HG02885 (cell line): ENCODE results near the gene IL1RAP.

Experiments
- ATAC-seq: cut with Tn5 transposase; IDR thresholded peaks from one replicate; pipeline ENCODE4 v1.9.1; 2021; ENCODE audit warnings: mild to moderate bottlenecking; ENCODE audit not compliant: unreplicated experiment, poor library complexity

Gene IL1RAP

DNA sequence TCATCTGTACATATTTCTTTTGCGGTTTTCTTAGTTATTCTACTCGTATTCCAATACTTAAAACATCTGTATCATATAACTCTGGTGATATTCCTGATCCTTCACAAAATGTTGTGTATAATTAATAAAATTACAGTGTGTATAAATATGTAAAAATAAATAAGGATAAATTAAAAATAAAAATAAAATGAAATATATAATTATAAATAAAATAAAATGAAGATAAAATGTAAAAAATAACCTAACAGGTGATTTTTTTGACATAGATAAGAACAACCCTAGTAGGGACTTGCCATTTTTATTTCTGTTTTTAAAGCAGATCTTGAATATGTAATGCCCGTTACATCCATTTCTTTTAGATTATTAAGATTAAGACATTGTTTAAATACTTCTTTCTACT, 25.6 kb downstream of the IL1RAP start:
- no peak for ATAC-seq

DNA sequence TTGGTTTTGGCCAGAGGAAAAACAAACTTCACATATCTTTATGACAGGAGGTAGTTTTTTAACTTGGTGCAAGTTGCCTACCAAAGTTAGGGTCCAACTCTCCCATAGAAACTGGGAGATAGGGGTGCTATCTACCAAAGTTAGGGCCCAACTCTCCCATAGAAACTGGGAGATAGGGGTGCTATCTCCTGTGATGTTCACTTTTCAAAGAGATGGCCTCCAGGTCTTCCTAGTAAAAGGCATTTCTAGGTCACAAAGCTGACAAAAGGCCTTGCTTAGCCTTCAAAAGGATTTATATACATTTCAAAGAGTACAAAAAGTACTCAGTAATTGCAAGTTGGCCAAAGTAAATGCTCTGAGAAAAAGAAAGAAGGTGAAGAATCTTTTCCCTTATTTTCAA, 27.1 kb downstream of the IL1RAP start:
- no peak for ATAC-seq

GRCh38 chr3:190541560-190541959, 27.7 kb downstream of the IL1RAP start:
- no peak for ATAC-seq

DNA sequence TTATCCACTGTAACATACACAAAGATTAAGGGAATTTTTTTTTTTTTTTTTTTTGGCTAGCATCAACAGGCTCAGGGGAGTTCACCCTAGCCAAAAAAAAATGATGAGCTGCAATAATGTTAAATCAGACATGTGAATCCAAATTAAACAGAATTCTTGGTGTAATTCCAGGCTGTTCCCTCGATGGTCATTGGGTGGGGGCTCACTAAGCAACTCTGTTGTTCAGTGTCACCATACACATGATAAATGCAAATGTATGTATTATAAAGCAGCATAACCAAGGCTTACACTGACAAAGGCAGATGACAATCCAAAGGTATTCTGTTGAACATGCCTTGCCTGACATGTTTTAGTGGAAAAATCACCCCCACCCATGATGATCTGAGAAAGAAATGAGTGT, 29.0 kb downstream of the IL1RAP start:
- ATAC-seq: no peak

DNA sequence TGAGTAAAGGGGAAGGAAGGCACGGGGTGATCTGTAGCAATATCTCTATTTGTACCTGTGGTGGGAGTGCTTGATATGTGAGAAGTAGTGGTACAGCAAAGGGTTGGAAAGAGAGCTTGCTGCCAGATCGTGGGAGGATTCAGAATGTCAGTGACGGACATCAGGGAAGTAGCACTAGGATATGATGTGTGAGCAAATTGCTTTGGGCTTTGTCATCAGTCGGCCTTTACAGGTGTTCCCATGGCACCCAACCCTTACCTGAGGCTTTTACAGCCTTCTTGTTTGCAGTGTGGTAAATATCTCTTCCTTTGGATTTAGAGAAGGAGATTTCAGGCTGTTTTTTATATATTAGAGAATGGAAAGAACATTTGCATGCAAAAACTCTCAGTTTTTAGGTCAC, 29.8 kb downstream of the IL1RAP start:
- ATAC-seq: no peak

DNA sequence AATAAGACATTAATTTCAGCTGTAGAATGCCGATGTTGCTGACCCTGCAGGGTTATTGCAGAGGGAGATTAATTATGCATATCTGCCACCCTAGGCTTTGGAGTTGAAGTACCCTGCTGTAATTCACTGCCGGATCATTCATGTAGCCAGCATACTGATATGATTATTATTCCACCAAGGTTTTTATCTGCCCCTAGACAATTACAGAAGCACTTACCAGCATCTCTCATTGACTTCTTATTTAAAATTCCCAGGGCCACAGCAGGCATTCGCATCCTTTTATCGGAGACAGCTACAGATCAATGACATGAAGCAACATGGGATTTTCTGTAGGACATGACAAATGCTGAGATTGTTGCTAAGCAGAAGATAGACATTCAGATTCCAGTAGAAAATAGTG, 31.3 kb downstream of the IL1RAP start:
- ATAC-seq: no peak

DNA sequence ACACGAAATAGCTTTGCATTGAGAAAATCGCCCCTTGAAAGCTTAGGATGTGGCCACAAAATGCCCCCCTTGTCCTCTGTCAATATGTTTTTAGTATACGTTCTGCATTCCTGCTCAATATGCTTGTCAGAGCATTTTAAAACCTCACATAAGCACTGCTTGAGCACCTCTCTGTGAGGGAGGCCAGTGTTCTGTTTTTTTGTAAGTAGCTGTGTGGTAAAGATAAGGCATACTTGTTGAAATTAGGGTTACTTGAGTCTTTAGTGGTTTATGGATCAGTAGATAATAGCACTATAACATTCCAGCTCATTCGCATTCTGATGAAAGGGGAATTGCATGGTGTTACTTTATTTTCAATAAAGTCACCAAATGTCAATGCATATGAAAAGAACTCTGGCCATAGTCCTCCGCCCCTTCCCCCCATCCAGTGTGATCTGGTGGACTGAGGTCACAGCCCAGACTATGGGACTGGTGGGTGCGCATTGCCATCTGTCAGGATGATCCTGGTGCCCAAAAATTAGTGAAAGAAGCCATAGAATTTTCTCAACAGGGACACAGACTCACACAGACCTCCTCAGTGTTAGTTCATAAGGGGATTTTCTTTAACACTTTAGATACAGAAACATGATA, 33.1 kb downstream of the IL1RAP start:
- no peak for ATAC-seq

GRCh38 chr3:190548031-190548656, 34.3 kb downstream of the IL1RAP start:
- ATAC-seq: no peak

DNA sequence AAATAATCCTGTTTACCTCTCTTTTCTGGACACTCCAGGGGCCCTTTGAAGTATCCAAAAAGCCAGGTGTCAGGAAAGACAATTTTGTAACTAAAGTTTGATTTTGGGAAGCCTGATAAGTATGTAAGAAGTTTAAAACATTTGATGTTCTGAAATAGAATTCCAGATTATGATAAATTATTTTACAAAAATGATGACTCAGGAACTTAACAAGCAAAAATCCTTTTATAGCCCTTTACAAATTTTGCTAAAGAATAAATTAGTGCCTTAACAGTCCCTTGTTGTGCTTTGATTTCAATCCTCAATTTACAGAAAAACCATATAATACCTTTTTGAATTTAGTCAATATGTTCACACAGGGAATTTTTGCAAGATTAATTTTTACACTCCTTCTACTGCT, 38.1 kb downstream of the IL1RAP start:
- no peak for ATAC-seq

DNA sequence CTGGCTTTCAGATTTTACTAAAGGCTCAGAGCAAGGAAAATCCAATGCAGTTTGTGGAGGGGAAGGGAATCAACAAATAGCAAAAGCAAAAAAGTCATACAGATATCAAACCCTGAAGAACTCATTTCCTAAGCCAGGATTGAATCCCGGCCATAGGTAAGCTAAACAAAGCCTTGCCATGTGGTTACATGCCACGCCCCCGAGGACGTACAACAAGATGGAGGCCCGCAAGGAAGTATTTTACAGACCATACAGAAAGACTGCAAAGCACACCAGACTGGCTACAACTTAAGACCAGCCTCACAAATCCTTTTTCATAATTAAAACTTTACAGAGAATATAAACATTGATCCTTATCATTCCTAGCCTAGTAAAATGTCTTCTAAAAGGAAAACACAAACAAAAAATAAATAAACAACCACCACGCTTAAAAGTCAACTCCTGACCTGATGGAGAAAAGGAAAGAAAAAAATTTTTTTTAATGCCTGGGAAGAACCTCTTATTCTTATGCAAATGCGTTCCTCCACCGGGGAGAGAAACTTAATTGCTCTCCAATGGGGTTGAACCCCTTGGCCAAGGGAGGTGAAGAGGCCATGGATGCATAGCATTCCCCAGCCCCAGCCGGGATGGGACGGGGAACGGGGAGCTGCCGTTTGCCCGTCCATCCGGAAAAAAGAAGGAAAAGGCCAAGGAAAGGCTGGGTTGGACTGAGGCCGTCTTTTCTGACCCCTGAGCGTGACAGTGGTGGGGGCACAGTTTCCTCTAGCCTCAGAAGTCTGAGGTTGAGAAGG, 39.3 kb downstream of the IL1RAP start:
- ATAC-seq: no peak

DNA sequence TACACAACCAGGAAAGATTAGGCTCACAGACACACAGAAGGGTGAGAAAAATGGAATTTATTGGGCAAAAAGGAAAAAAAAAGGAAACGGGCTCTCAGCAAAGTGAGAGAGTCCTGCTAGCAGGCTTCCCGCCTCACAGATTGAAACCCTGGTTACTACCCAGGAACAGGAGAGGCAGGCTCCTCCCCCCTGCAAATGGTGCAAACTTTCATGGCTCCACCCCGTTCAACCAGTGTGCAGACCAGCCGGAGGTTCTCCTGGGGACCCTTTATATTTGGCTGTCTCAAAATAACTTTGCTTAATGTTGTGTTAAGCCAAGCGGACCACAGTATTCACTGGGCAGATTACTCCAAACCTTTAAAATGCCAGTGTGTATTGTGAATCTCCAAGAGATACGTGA, 40.3 kb downstream of the IL1RAP start:
- ATAC-seq: no peak

GRCh38 chr3:190556351-190556750, 42.5 kb downstream of the IL1RAP start:
- no peak for ATAC-seq

GRCh38 chr3:190557296-190557695, 43.4 kb downstream of the IL1RAP start:
- ATAC-seq: no peak

GRCh38 chr3:190558316-190558715, 44.4 kb downstream of the IL1RAP start:
- ATAC-seq: no peak

- no peak for ATAC-seq
Measured at GRCh38 chr3:190558796-190559195, 44.9 kb downstream of the IL1RAP start.

DNA sequence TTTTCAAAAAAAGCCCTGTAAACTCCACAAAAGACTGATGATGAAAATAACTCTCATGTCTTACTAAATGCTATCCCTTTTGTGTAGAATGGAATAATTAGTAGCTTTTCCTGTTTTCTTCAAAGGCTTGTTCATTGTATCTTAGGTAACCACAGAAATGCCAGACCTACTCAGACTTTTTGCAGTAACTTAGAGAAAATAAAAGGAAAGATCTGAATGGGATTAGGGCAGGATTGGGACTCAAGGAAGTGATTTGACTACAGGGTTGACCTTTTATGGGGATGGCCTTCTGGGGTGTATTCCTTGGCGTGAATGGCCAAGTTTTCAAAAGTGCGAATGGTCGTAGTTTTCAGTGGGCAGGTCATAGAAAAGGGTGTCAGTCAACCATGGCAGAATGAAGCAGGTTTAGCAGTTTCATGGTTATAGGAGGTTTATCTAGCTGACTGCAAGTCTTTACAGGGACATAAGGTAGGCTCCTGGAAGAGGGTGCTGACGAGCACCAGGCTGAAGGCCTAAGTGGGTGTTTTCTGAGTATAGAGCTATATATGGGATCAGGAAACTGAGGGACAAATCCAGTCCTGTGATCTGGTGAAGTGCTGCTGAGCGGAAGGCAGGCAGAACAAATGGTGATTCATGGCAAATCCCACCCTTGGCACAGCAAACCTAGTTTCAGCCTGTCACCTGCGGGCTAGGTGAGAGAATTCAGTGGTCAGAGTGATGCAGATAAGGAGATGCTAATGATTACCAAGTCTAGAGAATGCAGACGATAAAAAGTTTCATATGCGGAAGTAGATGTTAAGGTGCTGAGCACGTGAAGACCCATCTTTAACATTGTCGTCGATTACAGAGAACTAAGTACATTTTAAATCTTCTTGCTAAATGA, 46.4 kb downstream of the IL1RAP start:
- no peak for ATAC-seq

DNA sequence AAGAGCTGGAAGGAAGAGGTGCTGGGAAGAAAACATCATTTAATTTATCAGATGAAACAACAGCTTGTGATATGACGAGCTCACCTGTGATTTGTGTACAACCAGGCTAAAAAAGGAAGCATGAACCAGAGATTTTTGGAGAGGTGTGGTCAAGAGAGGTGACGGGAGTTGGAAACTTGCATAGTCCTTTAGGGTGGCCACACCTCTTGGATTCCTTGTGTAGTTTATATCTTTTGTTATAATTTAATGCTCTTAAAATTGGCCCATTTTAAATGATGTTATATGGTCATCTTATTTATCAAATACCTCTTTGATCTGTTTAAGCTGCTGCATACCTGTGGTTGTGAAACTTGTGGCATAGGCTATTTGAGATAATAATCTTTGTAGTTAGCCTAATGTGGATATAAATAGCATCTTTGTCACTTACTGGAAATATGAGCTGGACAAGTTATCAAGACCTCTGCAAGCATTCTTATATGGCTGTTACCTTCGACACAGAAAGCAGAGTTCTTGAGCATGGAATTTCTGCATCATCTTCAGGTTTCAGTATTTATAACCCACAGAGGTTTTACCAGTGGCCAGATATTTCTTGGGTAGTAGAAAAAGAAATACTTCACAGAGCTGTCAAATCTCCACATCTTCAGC, 49.1 kb downstream of the IL1RAP start:
- ATAC-seq: no peak

- ATAC-seq: no peak
Measured at GRCh38 chr3:190564175-190564574, 50.3 kb downstream of the IL1RAP start.

- no peak for ATAC-seq
Measured at GRCh38 chr3:190566043-190566933, 52.4 kb downstream of the IL1RAP start.
